GM20000 (cell line): ENCODE results near the gene PHF23.

ENCODE experiments used
- DNase-seq: peaks from one replicate; pipeline ENCODE4 v3.0.0; 2012; ENCODE audit warnings: low spot score
- TF ChIP-seq, protein P1 (sequence below): IDR thresholded peaks from 2 replicates; pipeline ENCODE4 v1.5.1; 2012; ENCODE audit warnings: mild to moderate bottlenecking, control low read depth; ENCODE audit errors: extremely low read depth, missing control alignments

PHF23 gene

DNA sequence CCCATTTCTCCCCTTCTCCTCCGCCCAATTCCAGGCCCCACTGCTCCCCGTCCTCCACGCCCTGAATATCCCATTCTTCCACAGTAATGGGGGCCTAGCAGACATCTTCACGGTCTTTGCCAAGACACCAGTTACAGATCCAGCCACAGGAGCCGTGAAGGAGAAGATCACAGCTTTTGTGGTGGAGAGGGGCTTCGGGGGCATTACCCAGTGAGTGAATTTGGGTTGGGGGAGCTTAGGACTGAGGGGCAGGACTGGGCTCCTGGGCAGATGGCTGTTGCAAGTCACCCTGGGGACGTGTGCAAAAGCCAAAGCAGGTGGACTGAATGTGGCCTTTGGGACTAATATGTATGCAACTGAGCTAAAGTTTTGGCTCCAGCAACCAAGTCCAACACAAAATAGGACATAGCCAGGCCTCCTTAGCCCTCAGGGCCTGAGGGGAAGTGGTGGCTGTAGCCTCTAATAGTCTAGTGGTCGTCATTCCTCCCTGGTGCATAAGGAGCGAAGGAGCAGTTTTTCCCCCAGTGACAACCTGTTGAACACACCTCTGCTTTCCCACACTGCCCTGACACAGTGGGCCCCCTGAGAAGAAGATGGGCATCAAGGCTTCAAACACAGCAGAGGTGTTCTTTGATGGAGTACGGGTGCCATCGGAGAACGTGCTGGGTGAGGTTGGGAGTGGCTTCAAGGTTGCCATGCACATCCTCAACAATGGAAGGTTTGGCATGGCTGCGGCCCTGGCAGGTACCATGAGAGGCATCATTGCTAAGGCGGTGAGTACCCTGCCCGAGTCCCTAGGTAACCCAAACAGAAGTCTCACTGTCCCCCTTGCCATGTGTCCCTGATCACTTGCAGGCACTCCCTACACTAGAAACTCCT, 16.9 kb downstream of the PHF23 start:
- TF ChIP-seq, protein P1, sequence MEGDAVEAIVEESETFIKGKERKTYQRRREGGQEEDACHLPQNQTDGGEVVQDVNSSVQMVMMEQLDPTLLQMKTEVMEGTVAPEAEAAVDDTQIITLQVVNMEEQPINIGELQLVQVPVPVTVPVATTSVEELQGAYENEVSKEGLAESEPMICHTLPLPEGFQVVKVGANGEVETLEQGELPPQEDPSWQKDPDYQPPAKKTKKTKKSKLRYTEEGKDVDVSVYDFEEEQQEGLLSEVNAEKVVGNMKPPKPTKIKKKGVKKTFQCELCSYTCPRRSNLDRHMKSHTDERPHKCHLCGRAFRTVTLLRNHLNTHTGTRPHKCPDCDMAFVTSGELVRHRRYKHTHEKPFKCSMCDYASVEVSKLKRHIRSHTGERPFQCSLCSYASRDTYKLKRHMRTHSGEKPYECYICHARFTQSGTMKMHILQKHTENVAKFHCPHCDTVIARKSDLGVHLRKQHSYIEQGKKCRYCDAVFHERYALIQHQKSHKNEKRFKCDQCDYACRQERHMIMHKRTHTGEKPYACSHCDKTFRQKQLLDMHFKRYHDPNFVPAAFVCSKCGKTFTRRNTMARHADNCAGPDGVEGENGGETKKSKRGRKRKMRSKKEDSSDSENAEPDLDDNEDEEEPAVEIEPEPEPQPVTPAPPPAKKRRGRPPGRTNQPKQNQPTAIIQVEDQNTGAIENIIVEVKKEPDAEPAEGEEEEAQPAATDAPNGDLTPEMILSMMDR = no peak
- no peak for DNase-seq

- DNase-seq = no peak
- TF ChIP-seq, protein P1 = no peak
These were observed 17.8 kb downstream of the PHF23 start for GRCh38 chr17:7221278-7222092.

GRCh38 chr17:7220593-7221277, 18.5 kb downstream of the PHF23 start:
- DNase-seq = peak; percentile 73

DNA sequence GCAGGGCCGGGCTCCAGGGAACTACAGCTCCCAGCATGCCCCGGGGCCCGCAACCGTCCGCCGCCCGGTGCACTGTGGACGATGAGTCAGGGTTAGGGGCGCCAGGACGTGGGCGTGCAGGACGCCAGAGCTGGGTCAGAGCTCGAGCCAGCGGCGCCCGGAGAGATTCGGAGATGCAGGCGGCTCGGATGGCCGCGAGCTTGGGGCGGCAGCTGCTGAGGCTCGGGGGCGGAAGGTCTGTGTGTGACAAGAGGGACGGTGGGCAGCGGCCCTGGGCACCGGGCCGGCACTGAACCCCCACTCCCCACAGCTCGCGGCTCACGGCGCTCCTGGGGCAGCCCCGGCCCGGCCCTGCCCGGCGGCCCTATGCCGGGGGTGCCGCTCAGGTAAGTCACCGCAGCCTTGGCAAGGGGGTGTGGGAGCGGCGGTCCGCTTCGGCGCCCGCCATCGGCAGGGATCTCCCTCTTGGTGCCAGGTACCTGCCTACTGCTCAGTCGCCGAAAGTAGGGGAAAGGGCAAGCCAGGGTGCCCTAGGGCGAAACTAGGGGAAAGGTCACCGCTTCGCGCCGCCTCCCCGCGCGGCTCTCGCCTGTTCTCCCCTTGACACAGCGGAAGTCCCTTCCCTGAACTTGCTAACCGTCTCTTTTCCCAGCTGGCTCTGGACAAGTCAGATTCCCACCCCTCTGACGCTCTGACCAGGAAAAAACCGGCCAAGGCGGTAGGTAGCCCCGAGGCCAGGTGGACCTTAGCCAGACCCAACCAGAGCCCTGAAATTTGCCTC, 19.3 kb downstream of the PHF23 start, which contains the start of the genes ACADVL and DLG4:
Gene ACADVL, plus strand, starts transcription at position 127 of the 781 bp plus-strand sequence. Its CDS starts 47 bp downstream, at position 174.
Gene DLG4, minus strand, starts transcription at position 25 of the 781 bp plus-strand sequence.
- TF ChIP-seq, protein P1 = no peak
- peak; percentile 94 for DNase-seq

More at GRCh38 chr17:7220593-7221277, 18.5 kb downstream of the PHF23 start:
- TF ChIP-seq, protein P1 = peak; percentile 50

- DNase-seq = no peak
- TF ChIP-seq, protein P1 = no peak
These were observed 19.9 kb downstream of the PHF23 start for GRCh38 chr17:7219229-7219811.

GRCh38 chr17:7218758-7219157, 20.5 kb downstream of the PHF23 start:
- TF ChIP-seq, protein P1 = no peak
- no peak for DNase-seq
